Mesothelial cell of epicardium (in vitro differentiated cells): ENCODE results near the gene FADD. TPM values are rescaled to one million over a fixed set of nuclear protein-coding genes. Genes with fewer than 3 reads are reported as not detected.

Experiments
- DNase-seq, 2 experiments: peaks; one replicate each; pipeline ENCODE4 v3.0.0; 2021; ENCODE audit warnings: low spot score in 2 of 2; ENCODE audit not compliant: unreplicated experiment in 2 of 2
- H3K27ac Mint-ChIP-seq: 2 replicates; pipeline ENCODE4 v1.8.0; 2021; ENCODE audit warnings: mixed read lengths
- H3K27me3 Mint-ChIP-seq: 2 replicates; pipeline ENCODE4 v1.8.0; 2021; ENCODE audit warnings: low read depth, mixed read lengths
- H3K36me3 Mint-ChIP-seq: 2 replicates; pipeline ENCODE4 v1.8.0; 2021; ENCODE audit warnings: mixed read lengths
- H3K4me1 Mint-ChIP-seq: 2 replicates; pipeline ENCODE4 v1.8.0; 2021; ENCODE audit warnings: mixed read lengths
- H3K4me3 Mint-ChIP-seq: 2 replicates; pipeline ENCODE4 v1.8.0; 2021; ENCODE audit warnings: mild to moderate bottlenecking, moderate library complexity, mixed read lengths
- H3K9me3 Mint-ChIP-seq: 2 replicates; pipeline ENCODE4 v1.8.0; 2021; ENCODE audit warnings: mixed read lengths
- total RNA-seq: library from RNA; stranded (reverse); gene quantifications from 3 replicates; pipeline ENCODE4 v1.2.1, GENCODE V29; 2021
- TF ChIP-seq, protein P1 (sequence below): fragments of 200-600 bp; sonication (generic); IDR thresholded peaks from one replicate; pipeline ENCODE4 v1.5.0; 2021; ENCODE audit warnings: antibody characterized with exemption; ENCODE audit not compliant: unreplicated experiment

Gene FADD
- total RNA-seq, 1 donor from 2014 or later: 20.9 TPM

DNA sequence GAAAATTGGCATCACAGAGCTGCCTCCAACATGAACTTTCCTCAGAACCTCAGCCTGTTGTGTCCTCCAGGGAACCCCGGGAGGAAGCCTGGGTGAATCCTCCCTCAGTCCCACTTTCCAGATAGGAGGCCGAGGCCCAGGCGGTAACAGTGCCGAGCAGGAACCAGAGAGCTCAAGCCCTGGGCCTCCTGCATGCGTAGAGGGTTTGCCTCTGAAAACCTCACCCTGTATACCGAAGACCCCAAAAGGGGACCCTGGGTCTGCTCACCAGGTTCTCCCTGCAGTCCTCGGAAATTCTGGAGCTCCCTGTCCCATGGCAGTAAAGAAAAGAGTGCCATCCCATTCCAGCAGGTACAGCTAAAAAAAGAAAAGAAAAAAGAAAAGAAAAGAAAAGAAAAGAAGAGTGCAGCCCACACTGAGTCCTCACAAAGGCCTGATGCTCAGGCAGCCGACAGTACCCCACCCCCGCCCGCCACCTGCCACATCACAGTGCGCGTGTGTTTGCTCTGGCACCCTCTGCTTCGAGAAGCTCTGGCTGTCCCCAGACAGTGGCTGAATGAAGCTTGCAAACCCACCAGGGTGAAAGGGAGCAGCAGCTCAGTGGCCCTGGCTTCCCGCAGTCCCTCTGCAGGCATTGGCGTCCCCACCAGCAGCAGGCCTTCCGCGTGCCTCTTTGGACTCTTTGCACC, 28.4 kb upstream of the FADD start:
- TF ChIP-seq, protein P1, sequence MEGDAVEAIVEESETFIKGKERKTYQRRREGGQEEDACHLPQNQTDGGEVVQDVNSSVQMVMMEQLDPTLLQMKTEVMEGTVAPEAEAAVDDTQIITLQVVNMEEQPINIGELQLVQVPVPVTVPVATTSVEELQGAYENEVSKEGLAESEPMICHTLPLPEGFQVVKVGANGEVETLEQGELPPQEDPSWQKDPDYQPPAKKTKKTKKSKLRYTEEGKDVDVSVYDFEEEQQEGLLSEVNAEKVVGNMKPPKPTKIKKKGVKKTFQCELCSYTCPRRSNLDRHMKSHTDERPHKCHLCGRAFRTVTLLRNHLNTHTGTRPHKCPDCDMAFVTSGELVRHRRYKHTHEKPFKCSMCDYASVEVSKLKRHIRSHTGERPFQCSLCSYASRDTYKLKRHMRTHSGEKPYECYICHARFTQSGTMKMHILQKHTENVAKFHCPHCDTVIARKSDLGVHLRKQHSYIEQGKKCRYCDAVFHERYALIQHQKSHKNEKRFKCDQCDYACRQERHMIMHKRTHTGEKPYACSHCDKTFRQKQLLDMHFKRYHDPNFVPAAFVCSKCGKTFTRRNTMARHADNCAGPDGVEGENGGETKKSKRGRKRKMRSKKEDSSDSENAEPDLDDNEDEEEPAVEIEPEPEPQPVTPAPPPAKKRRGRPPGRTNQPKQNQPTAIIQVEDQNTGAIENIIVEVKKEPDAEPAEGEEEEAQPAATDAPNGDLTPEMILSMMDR: no peak
- H3K4me1 Mint-ChIP-seq: no peaks in the 10 kb centered on the region
- no peak overlapping the region for H3K27ac Mint-ChIP-seq
- peaks cover 4% of the 10 kb centered on the region for H3K36me3 Mint-ChIP-seq
- H3K9me3 Mint-ChIP-seq: no peaks in the 10 kb centered on the region
- no peak overlapping the region for H3K4me3 Mint-ChIP-seq
- DNase-seq: no peak
- no peaks in the 10 kb centered on the region for H3K27me3 Mint-ChIP-seq

DNA sequence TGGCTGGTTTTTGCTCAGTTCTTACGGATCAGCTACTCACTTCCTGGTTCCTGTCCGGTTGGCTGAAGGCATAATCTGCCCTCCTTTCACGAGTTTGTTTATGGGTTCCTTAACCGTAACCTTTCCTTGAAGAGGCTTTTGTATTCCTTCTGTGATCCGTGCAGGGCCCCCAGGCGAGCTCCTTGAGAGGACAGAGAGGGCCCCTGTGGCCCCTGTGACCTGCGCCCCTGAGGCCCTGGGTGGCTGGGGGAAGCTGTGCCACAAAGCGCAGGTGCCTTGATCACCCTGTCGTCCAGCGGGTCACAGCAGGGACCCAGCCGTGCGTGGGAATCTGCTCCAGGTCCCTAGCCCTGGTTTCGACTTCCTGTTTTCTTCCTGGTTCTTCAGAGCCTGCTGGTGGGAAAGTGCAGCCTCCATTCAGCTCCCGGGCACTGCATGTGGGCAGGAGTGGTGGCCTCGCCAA, 27.8 kb upstream of the FADD start:
- H3K36me3 Mint-ChIP-seq: peaks cover 4% of the 10 kb centered on the region
- no peak overlapping the region for H3K4me3 Mint-ChIP-seq
- DNase-seq: no peak
- no peak overlapping the region for H3K27ac Mint-ChIP-seq
- H3K27me3 Mint-ChIP-seq: no peaks in the 10 kb centered on the region
- H3K9me3 Mint-ChIP-seq: no peaks in the 10 kb centered on the region
- TF ChIP-seq, protein P1: no peak
- H3K4me1 Mint-ChIP-seq: no peaks in the 10 kb centered on the region

DNA sequence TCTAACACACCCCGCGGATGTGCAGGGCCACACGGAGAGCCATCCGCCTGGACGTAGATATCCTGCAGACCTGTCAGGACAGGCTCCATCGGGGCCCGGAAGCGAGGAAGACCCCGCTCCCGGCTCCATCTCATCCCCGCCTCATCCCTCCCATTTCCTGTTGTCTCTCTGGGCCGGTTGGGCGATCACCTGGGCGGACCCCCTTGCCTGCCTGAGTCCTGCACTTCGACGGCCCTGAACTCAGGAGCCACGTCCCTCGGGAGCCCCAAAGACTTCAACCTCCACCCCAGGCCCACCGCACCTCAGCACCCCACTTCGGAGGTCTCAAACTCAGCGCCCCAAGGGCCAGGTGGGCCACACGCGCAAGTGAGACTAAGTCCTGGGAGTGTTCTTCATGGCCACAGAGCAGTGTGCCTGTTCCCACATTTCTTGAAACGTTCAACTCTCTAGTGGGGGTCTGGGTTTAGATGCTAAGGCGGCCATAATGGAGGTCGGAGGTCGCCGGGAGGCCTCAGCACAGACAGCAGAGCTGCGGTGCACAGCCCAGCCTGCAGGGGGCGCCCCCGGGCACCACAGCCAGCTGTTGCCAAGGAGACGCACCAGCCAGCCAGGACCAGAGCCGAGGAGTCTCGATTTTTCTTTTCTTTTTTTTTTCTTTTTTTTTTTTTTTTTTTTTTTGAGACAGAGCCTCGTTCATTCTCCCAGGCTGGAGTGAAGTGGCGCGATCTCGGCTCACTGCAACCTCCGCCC, 26.0 kb upstream of the FADD start:
- no peak overlapping the region for H3K4me3 Mint-ChIP-seq
- DNase-seq: peak in 1 of 2 experiments; percentile 53
- TF ChIP-seq, protein P1: peak; percentile 52
- no peaks in the 10 kb centered on the region for H3K4me1 Mint-ChIP-seq
- H3K36me3 Mint-ChIP-seq: peaks cover 4% of the 10 kb centered on the region
- H3K9me3 Mint-ChIP-seq: no peaks in the 10 kb centered on the region
- no peaks in the 10 kb centered on the region for H3K27me3 Mint-ChIP-seq
- H3K27ac Mint-ChIP-seq: no peak overlapping the region

DNA sequence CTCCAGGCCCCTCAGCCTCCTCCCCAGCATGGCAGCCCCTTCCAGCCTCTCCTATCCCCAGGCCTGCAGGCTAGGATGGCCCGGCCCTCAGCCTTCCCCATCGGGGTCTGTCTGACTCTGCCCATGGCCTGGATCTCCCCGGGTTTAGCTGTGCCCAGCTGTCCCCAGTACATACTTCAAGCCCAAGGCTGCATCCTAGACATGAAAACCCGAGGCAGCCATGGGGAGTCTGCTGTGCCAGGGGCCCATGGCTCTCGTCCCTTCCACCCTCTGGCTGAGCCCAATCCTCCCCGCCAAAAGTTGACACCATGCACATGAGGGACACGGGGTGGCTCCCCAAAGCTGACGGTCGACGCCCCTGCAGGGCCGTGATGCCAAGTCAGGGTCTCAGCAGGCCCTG, 22.2 kb upstream of the FADD start:
- no peaks in the 10 kb centered on the region for H3K4me1 Mint-ChIP-seq
- no peak overlapping the region for H3K27ac Mint-ChIP-seq
- DNase-seq: no peak

DNA sequence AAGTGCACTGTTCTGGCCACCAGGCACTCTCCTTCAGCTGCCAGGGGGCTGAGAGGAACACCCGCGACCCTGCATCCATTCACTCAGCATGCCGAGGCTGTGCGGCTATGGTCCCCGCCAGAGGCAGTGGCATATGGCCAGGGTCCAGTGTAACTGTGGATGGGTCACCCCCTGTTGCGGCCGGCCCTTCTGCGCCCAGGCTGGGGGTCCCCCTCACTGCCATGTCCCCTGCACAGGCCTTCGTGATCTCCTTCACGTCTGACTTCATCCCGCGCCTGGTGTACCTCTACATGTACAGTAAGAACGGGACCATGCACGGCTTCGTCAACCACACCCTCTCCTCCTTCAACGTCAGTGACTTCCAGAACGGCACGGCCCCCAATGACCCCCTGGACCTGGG, 20.8 kb upstream of the FADD start:
- Mint-ChIP-seq H3K27ac (no peak overlapping the region), H3K4me3 (no peak overlapping the region), H3K9me3 (no peaks in the 10 kb centered on the region), H3K36me3 (no peaks in the 10 kb centered on the region), H3K4me1 (no peaks in the 10 kb centered on the region), H3K27me3 (peaks cover 1% of the 10 kb centered on the region)
- TF ChIP-seq, protein P1: no peak
- DNase-seq: no peak

More for the DNA sequence above, 22.2 kb upstream of the FADD start:
- Mint-ChIP-seq H3K27me3 (no peaks in the 10 kb centered on the region), H3K4me3 (no peak overlapping the region), H3K36me3 (peaks cover 2% of the 10 kb centered on the region), H3K9me3 (no peaks in the 10 kb centered on the region)
- TF ChIP-seq, protein P1: no peak
